D721Med (cell line): Measurements from ENCODE around the gene NR2F1.

Experiments used
- DNase-seq: peaks from one replicate; pipeline ENCODE4 v3.0.0; 2011; ENCODE audit warnings: low spot score; ENCODE audit not compliant: insufficient read length
- FAIRE-seq: peaks from 2 replicates; lab custom pipeline; 2011; peaks lifted over from hg19 to GRCh38; lab: Jason Lieb, UNC
- CTCF ChIP-seq: IDR thresholded peaks from 2 replicates; pipeline ENCODE4 v1.5.1; 2012; ENCODE audit warnings: mild to moderate bottlenecking, control low read depth; ENCODE audit not compliant: insufficient read depth; ENCODE audit errors: missing control alignments

The NR2F1 gene

GRCh38 chr5:93570294-93571113, 12.5 kb upstream of the NR2F1 start:
- DNase-seq, result no peak
- no peak for TF ChIP-seq CTCF
- FAIRE-seq, result no peak

GRCh38 chr5:93571114-93571949, 11.7 kb upstream of the NR2F1 start:
- no peak for TF ChIP-seq CTCF

GRCh38 chr5:93572101-93572607, 10.9 kb upstream of the NR2F1 start:
- FAIRE-seq, result no peak
- no peak for DNase-seq
- no peak for TF ChIP-seq CTCF

More at GRCh38 chr5:93571114-93571949, 11.7 kb upstream of the NR2F1 start:
- FAIRE-seq (no peak), DNase-seq (no peak)

GRCh38 chr5:93572608-93573353, 10.2 kb upstream of the NR2F1 start:
- DNase-seq, result no peak
- no peak for TF ChIP-seq CTCF
- FAIRE-seq, result no peak

- no peak for TF ChIP-seq CTCF
Observed at GRCh38 chr5:93573354-93574351, 9.4 kb upstream of the NR2F1 start.

More at GRCh38 chr5:93573354-93574351, 9.4 kb upstream of the NR2F1 start:
- FAIRE-seq (peak; percentile 63), DNase-seq (no peak)
